NCI-H1436 (cell line): ENCODE measurements around the gene RBL2.
"Not testable (repeated sequence)": the region's sequence is repeated elsewhere in the genome, so short reads cannot be mapped to it uniquely, and the experiment has no call there.

ENCODE experiments used
- DNase-seq: peaks from one replicate; lab custom pipeline; 2025; lab: John Stamatoyannopoulos, UW

The RBL2 gene

GRCh38 chr16:53537626-53538025, 103.4 kb downstream of the RBL2 start:
- no peak for DNase-seq

- DNase-seq = not testable (repeated sequence)
Measured at GRCh38 chr16:53539346-53539745, 105.1 kb downstream of the RBL2 start.

GRCh38 chr16:53539759-53540718, 105.8 kb downstream of the RBL2 start:
- DNase-seq = not testable (repeated sequence)
